ENCODE data around the gene ATP13A1. TPM values are rescaled to one million over a fixed set of nuclear protein-coding genes. Genes with fewer than 3 reads are reported as not detected.

The ATP13A1 gene
- total and polyA plus RNA-seq, 2 of the 8 experiments (the other 6 are each of a cell fraction or from before 2014, with no cell fraction given) = 33.0 to 64.2 TPM

- TF ChIP-seq RAD21 (IDR thresholded peaks at IDR 0.05 in 1 of 2, conservative IDR thresholded peaks at IDR 0.05 in 1 of 2; ENCODE audit: low read depth in 2 of 2, low read length in 2 of 2) = no peak
- no peak for TF ChIP-seq SIX5 (IDR thresholded peaks at IDR 0.05; ENCODE audit: low read depth, low read length)
- no peak for TF ChIP-seq SP4 (IDR thresholded peaks at IDR 0.05; ENCODE audit: low read length)
- no peak for TF ChIP-seq RNF2 (IDR thresholded peaks at IDR 0.05; ENCODE audit: borderline replicate concordance, low read depth, low read length, missing control alignments, poor library complexity, severe bottlenecking)
- no peak for TF ChIP-seq CBX5 (IDR thresholded peaks at IDR 0.05; ENCODE audit: low read depth, low read length)
- no peak for TF ChIP-seq GTF2F1 (IDR thresholded peaks at IDR 0.05; ENCODE audit: borderline replicate concordance, low read depth, low read length)
- TF ChIP-seq YY1 (IDR thresholded peaks at IDR 0.05; ENCODE audit: low read depth, low read length) = no peak
- TF ChIP-seq POU5F1 (IDR thresholded peaks at IDR 0.05; ENCODE audit: low read depth, low read length) = no peak
- no peak for TF ChIP-seq RXRA (IDR thresholded peaks at IDR 0.05; ENCODE audit: insufficient read depth, low read depth, low read length)
Measured at GRCh38 chr19:19662871-19663255, 613 bp downstream of the ATP13A1 start (continued).
